ENCODE results near the gene STUM.
"Not testable (repeated sequence)": the region's sequence is repeated elsewhere in the genome, so short reads cannot be mapped to it uniquely, and the experiment has no call there.

The STUM gene

GRCh38 chr1:226548256-226549093, at the start of gene STUM:
TSS of gene STUM (plus strand) at chr1:226548764. CDS start at chr1:226548905, 141 bp downstream.
- peak in 1 of 2 experiments; percentile 7 for DNase-seq

GRCh38 chr1:226499699-226500098, 48.9 kb upstream of the STUM start:
- not testable (repeated sequence) for DNase-seq

- DNase-seq, result no peak
Measured at GRCh38 chr1:226506021-226506420, 42.5 kb upstream of the STUM start.

GRCh38 chr1:226506921-226507320, 41.6 kb upstream of the STUM start:
- no peak for DNase-seq

DNA sequence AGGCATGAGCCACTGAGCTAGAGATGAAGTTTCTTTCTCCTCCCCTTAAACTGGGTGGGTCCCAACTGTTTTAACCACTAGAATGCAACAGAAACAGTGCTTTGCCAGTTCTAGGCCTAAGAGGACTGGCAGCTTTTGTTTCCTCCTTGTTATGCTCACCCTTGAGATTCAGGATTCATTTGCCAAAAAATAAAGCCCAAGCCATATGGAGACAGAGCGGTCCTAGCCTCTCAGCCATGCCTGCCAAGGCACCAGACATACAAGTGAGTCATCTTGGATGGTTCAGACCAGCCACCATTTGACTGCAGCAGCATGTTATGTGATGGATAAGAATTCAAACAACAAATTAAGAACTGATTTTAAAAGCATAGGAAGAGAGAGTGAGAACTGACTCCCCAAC, 38.1 kb upstream of the STUM start:
- DNase-seq, result no peak

DNA sequence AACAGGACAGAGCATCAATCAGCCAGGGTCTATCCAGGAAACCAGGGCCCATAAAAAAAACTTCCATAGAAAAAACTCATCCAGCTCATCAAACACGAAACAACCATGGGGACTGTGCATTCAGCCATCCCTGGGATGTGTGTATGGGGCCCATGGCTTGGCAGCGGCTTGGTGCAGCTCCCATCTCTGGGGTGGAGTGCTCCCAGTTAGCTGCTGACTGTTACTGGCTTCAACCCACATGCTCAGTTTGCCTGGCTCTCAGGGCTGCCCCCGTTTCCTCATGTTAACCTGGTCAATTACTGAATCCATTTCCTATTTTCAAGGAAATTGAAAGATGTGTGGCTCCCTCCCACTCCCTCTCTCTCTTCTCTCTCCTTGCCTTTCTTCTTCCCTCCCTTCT, 37.3 kb upstream of the STUM start:
- DNase-seq, result no peak

DNA sequence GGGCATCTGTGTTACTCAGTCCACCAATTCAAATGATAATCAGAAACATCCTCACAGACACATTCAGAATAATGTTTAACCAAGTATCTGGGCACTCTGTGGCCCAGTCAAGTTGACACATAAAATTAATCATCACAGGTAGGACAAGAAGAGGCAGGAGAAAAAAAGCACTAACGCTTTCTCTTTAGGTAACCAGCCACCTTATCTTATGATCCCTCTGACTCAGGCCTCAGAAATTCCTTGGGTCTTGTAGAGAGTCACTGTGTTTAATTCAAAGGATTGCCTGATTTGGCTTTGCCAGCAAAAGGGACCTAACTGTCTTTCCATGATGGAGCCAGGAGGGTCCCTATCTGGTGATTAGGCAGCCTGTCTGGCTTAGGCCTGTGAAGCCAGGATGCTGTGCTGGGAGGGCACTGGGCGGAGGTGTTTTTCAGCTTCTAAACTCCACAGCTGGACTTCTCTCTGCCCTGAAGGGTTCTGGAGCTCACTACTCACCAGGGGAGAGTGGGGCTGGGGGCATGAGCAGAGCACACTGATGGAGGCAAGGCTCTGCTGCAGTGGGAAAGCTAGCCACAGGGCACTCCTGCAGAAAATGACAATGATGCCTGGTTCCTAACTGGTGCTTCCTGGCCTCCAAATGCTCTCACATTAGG, 36.4 kb upstream of the STUM start:
- DNase-seq, result no peak

DNA sequence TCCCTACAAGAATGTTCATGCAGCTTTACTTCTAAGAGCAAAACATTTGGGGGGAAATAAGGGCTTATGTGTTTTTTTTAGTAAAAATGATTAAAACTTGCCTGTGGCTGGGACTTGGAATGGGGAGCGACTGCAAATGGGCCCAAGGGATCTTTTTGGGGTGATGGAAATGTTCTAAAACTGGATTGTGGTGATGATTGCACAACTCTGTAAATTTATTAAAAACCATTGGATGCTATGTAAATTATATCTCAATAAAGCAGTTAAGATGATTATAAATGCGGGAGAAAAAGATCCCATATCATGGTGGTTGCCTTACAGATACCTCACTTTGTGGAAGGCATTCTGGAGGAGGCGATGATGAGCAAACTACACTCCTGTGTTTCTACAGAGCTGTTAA, 30.2 kb upstream of the STUM start:
- DNase-seq, result no peak

DNA sequence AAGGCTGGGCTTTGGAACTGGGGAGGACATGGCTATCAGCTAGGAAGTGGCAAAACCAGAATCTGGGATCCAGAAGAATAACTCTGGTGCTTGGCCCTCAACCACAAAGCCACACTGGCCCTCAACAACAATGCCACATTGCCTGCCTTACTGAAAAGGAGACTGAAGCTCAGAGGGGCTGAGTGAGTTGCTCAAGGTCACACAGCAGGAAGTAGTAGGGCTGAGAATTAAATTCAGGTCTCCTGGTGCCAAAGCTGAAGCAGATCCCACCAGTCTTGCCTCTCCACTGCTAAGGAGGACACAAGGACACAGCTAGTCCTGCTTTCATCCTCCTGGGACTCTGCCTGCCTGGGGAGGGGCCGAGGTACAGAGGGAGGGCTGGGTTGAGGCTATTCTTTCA, 29.4 kb upstream of the STUM start:
- DNase-seq, result no peak

- DNase-seq, result no peak
Measured at GRCh38 chr1:226519716-226520598, 28.6 kb upstream of the STUM start.

DNA sequence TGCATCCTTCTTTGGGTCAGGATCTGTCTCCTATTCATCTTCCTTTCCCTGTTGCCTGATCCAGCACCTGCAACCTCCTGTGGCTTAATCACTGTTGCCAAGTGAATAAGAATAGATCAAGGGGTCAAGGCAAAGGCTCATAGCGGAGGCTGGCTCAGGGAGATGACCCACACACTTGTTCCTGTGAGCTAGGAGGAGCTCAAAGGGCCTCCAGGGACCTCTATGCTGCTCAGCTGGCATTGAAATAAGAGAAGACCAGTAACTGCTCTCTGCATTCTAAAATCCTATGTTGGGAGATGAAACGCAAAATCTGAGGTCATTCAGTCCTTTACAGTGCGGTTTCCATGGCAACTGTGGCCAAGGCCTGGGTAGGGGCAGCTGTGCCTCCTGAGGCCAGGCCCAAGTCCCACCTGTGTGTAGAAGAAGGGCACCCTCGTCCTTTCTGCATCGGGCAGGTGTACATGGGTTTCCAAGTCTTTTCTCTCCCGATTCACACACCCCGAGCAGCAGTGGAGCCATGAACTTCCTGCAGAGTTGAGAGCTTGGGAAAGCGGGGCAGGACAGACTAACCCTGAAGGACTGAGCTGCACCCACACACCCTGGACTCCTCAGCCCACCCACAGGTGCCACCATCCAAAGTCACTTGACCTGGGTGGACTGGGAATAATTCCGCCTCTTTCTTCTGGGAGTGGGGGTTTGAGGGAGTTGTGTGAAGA, 27.8 kb upstream of the STUM start:
- DNase-seq, result no peak

- no peak for DNase-seq
Measured at GRCh38 chr1:226523646-226524406, 24.7 kb upstream of the STUM start.

GRCh38 chr1:226524547-226524946, 24.0 kb upstream of the STUM start:
- DNase-seq, result no peak

GRCh38 chr1:226525750-226526149, 22.8 kb upstream of the STUM start:
- DNase-seq, result no peak

- no peak for DNase-seq
Measured at GRCh38 chr1:226526801-226527595, 21.6 kb upstream of the STUM start.

DNA sequence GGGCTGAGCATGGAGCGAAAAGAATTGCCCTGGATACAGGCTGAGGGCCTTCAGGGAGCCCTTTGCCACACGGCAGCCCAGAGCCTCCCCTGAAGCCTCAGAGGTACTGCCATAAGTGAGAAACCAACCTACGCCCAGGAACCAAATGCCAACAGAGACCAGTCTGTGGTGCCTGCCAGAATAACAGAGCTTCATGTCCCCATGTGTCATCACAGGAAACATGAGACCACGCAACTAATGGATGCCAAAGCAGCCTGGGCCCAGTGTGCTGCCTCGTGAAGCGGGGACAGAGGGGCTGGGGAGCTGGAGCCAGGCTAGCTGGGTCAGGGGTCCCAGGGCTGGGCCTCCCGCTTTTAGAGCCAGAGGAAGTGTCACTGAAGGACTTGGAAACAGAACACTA, 18.7 kb upstream of the STUM start:
- DNase-seq, result no peak

DNA sequence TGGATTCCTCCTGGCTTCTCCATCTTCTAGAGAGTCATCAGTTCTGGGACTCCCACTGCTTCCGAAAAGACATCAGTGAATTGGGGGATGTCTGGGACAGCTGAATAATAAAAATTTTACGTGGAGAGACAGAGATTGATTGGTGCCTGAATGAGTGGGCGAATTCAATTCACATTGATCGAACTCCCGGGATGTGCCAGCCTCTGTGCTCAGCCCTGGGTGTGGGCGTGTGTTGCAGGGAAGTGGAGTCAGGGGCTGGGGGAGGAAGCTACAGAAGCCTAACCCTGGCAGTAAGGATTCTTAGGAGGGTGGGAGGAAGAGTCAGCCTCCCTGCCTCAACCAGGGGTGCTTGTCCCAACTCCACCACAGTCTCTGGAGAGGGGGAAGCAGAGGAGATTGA, 18.0 kb upstream of the STUM start:
- no peak for DNase-seq

GRCh38 chr1:226531360-226532093, 17.0 kb upstream of the STUM start:
- DNase-seq, result no peak

DNA sequence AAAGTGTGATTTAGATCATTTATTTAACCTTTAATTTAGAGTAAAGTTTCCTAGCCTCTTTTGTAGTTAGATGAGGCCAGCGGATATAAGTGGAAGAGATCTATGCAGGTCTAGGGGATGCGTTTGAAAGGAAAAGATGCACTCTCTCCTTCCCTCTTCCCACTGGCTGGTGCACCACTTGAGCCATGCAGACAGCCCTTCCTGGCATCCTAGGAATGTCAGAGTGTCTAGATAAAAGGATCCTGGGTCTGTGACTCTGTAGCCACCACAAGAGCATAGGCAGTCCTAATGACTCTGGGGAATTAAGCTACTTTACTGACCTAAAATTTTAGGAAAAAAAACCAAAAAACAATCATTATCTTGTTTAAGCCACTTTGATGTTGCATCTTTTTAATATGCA, 16.0 kb upstream of the STUM start:
- no peak for DNase-seq

- DNase-seq, result no peak
Measured at GRCh38 chr1:226533220-226533619, 15.3 kb upstream of the STUM start.

Data from Kasumi-1 (cell line).